HG03064 (cell line): ENCODE measurements around the gene UQCC3.
"Not testable (repeated sequence)": the region's sequence is repeated elsewhere in the genome, so short reads cannot be mapped to it uniquely, and the experiment has no call there.

Experiments used
- ATAC-seq: cut with Tn5 transposase; IDR thresholded peaks from one replicate; pipeline ENCODE4 v1.9.1; 2021; ENCODE audit warnings: low read depth; ENCODE audit not compliant: unreplicated experiment

Gene UQCC3

DNA sequence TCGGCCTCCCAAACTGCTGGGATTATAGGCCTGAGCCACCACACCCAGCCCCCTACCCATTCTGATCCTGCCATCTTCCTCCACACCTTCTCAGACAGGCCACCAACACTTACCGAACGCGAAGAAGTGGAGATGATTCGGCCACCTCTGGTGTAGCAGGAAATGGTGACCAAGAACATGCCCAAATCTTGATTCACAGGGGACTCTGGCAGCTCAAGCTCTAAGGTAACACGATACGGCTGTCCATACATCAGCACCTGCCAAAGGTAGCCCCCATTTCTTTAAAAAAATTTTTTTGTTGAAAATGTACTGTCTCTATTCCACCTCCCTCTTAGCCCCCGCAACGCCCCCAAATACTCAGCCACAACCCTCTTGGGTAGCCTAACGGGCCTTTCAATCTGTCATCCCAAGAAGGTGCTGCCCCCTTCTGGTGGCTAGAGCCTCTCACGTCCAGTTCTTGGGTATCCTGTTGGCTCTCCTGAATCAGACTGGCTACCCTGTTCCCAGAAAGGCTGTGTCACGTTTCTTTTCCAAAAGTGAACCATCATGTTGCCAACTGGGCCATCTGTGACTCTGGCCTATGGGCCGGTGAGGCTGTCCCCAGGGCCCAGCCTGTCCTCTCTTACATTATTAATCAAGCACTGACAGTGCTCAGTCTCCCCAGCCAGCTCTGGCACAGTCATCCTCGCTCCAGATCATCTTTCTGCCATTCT lies 23.1 kb downstream of the UQCC3 start:
- no peak for ATAC-seq

- no peak for ATAC-seq
These were observed 30.8 kb downstream of the UQCC3 start for GRCh38 chr11:62702246-62702645.

DNA sequence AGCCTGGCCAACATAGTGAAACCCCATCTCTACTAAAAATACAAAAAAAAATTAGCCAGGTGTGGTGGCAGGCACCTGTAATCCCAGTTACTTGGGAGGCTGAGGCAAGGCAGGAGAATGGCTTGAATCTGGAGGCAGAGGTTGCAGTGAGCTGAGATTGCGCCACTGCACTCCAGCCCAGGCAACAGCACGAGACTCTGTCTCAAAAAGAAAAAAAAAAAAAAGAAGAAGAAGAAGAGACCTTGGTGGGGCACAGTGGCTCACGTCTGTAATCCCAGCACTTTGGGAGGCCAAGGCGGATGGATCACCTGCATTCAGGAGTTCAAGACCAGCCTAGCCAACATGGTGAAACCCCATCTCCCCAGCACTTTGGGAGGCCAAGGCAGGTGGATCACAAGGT lies 32.4 kb downstream of the UQCC3 start:
- ATAC-seq: not testable (repeated sequence)

DNA sequence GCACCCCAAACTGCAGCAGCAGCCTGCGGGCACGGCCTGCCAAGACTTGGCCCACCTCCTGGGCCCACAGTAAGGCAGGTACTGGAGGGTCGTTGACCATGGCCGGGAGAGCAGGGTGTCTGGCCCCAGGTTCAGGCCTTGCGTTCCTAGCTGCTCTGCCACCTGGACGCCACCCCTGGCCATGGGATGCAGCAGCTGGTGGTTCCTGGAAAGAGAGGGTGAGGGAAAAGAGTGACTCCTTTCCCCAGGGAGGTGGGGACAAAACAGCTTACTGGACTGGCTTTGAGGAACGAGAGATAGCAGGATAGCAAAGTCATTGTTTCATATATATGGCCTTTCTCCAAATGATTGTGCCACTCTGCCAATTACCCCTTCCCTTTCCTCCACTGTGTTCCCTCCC lies 33.9 kb downstream of the UQCC3 start:
- no peak for ATAC-seq

GRCh38 chr11:62705880-62706849 lies 34.7 kb downstream of the UQCC3 start:
- ATAC-seq: peak; percentile 49

DNA sequence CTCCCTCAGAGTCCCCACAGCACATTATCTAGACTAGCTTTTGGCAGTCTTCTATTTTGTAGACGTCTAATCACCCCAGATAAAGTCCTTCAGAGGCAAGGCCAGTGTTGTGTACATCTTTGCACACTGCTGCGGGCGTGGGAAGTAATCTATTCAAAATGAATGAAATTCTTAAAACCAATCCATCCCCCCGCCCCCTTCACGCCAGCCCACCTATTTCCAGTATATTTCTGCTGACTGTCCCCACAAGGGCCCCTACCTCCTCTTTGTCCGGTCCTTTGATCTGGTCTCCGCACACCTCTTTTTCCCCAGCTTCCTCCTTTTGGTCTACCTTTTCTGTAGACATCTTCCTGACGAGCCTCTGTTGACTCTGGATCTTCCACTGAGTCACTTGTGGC lies 35.4 kb downstream of the UQCC3 start:
- ATAC-seq: no peak

DNA sequence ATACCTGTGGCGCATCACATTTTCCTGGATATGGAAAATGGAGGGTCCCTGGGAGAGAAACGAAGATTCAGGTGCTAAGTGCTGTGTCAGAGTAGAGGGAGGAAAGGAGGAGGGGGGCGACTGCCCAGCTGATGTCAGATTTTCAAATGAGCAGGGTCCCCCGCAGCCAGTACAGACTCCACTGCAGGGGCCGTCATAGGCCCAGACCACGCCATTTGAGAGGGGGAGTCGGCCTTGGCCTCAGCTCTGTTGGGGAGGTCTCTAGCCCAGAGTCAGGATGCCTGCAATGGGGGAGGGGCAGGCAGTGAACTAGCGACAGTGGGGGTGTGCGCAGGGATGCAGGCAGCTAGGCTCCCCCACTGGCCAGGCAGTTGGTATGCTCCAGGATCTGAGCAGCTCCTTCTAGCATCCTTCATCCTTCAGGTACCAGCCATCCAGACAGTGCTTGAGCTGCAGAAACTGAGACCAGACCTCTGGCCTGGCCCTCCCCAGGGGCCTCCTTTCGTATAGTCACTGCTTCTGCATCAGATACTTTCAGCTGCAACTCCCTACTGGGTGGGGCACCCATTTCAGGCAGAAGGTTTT lies 35.9 kb downstream of the UQCC3 start, which contains the start of the genes BSCL2 and GNG3:
Gene BSCL2, minus strand, starts transcription at position 148 of the 585 bp plus-strand sequence. CDS start 229 bp downstream, outside the sequence.
Gene GNG3, plus strand, starts transcription at position 400 of the 585 bp plus-strand sequence. CDS start 620 bp downstream, outside the sequence.
- no peak for ATAC-seq

DNA sequence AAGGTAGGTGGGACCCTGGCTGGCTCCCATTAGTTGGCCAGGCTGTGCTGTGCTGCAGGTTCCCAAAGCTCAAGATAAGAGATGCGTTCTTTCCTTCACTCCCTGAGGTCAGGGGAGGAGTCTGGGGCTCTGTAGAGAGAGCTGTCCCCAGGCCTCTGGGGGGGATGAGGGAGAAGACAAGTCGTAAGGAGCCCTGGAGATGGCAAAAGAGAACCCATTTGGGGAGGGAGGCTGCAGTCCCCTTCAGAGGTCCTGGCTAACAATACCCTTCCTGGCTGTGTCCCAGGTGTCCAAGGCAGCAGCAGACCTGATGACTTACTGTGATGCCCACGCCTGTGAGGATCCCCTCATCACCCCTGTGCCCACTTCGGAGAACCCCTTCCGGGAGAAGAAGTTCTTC lies 36.9 kb downstream of the UQCC3 start:
- ATAC-seq: no peak

GRCh38 chr11:62708793-62709192 lies 37.3 kb downstream of the UQCC3 start:
- no peak for ATAC-seq

GRCh38 chr11:62709247-62710000 lies 38.0 kb downstream of the UQCC3 start:
- ATAC-seq: peak; percentile 66

DNA sequence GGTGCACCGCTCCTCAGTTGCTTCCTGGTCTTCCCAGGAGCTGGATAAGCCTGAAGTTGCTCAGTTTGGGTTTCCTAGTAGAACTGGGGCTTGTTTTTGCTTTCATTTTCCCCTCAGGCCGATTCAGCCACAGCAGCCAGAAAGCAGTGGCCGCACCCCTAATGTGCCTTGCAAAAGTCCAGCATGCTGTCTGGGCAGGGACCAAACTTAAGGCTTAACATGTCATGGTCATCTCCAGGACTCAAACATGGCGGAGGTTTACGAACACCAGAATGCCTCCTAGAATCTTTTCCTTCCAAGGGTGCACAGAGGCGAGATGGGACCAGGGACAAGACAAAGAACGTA lies 38.5 kb downstream of the UQCC3 start:
- no peak for ATAC-seq

GRCh38 chr11:62712276-62712812 lies 40.9 kb downstream of the UQCC3 start:
- no peak for ATAC-seq

- no peak for ATAC-seq
These were observed 41.4 kb downstream of the UQCC3 start for GRCh38 chr11:62712861-62713260.

GRCh38 chr11:62713343-62713742 lies 41.9 kb downstream of the UQCC3 start:
- no peak for ATAC-seq

- ATAC-seq: no peak
These were observed 44.0 kb downstream of the UQCC3 start for GRCh38 chr11:62715150-62716130.

- no peak for ATAC-seq
These were observed 44.7 kb downstream of the UQCC3 start for GRCh38 chr11:62716206-62716605.

- no peak for ATAC-seq
These were observed 45.3 kb downstream of the UQCC3 start for GRCh38 chr11:62716816-62717215.

DNA sequence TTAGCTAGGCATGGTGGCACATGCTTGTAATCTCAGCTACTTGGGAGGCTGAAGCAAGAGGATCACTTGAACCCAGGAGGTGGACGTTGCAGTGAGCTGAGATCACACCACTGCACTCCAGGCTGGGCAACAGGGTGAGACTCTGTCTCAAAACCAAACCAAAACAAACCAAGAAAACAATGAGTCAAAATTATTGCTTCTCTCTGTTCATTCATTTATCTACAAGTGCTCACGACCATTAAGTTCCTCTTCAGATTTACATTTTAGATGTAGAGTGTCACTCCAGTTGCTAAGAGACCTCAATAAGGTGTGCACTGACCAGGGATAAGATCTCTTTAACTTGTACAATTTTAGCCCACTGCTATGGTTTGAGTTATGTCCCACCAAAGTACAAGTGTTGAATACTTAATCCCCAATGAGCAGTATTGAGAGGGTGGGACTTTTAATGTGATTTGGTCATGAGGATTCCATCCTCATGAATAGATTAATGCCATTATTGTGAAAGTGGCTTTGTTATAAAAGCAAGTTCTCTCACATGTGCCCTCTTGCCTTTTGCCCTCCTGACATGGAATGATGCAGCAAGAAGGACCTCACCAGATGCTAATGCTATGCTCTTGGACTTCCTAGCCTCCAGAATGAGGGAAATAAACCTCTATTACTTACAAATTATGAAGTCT lies 48.0 kb downstream of the UQCC3 start:
- no peak for ATAC-seq
